PC-3 (cell line): ENCODE results near the gene IGSF8. TPM values are rescaled to one million over a fixed set of nuclear protein-coding genes. Genes with fewer than 3 reads are reported as not detected.

ENCODE experiments used
- ATAC-seq: fragments of 200-7000 bp; cut with Tn5 transposase; 2 replicates; pipeline ENCODE4 v1.9.1; 2020; ENCODE audit warnings: mild to moderate bottlenecking, moderate library complexity
- BruUV-seq: library from RNA; stranded (reverse); fragments of 400-500 nt; replicated peaks from 2 replicates; lab custom pipeline; 2021; lab: Mats Ljungman, UMichigan
- CTCF ChIA-PET: fragments of 300-600 bp; sonication (Branson Sonifier 250); formaldehyde crosslinking; loops from one replicate; lab custom pipeline; 2022; ENCODE audit warnings: antibody characterized with exemption; lab: Charles Lee
- POLR2A ChIA-PET: fragments of 300-600 bp; sonication (Branson Sonifier 250); formaldehyde crosslinking; loops from one replicate; lab custom pipeline; 2022; ENCODE audit warnings: antibody characterized with exemption; ENCODE audit not compliant: unreplicated experiment; lab: Charles Lee
- DNase-seq: peaks from one replicate; pipeline ENCODE4 v3.0.0-alpha.2; 2015
- H2AFZ ChIP-seq: fragments of 300-600 bp; sonication (generic); 2 replicates; pipeline ENCODE4 v1.6.0; 2016; ENCODE audit warnings: antibody characterized with exemption, low read length
- H3F3A ChIP-seq: fragments of 300-600 bp; sonication (generic); one replicate; pipeline ENCODE4 v1.6.0; 2017; ENCODE audit warnings: antibody characterized with exemption, low read length, control low read depth, mild to moderate bottlenecking; ENCODE audit not compliant: unreplicated experiment
- H3K27ac ChIP-seq: fragments of 300-600 bp; sonication (generic); 2 replicates; pipeline ENCODE4 v1.5.1; 2016; ENCODE audit warnings: mild to moderate bottlenecking, low read length
- H3K27me3 ChIP-seq: fragments of 300-600 bp; sonication (generic); 2 replicates; pipeline ENCODE4 v1.6.1; 2016; ENCODE audit warnings: low read length, mixed read lengths
- H3K36me3 ChIP-seq: fragments of 300-600 bp; sonication (generic); 2 replicates; pipeline ENCODE4 v1.6.1; 2016; ENCODE audit warnings: low read depth, mixed run types, low read length, mixed read lengths
- H3K4me1 ChIP-seq: fragments of 300-600 bp; sonication (generic); 2 replicates; pipeline ENCODE4 v1.5.1; 2016; ENCODE audit warnings: low read length; ENCODE audit not compliant: insufficient read depth
- H3K4me2 ChIP-seq: fragments of 300-600 bp; sonication (generic); 2 replicates; pipeline ENCODE4 v1.6.0; 2016; ENCODE audit warnings: low read length
- H3K4me3 ChIP-seq: fragments of 300-600 bp; sonication (generic); 2 replicates; pipeline ENCODE4 v1.5.1; 2016; ENCODE audit warnings: mild to moderate bottlenecking, low read length, mixed read lengths
- H3K79me2 ChIP-seq: fragments of 300-600 bp; sonication (generic); 2 replicates; pipeline ENCODE4 v1.6.1; 2017; ENCODE audit warnings: low read length, mixed read lengths
- H3K9ac ChIP-seq: fragments of 300-600 bp; sonication (generic); 2 replicates; pipeline ENCODE4 v1.6.0; 2016; ENCODE audit warnings: mild to moderate bottlenecking, low read length
- H3K9me2 ChIP-seq: fragments of 300-600 bp; sonication (generic); replicated peaks from 2 replicates; pipeline ENCODE4 v1.6.1; 2016; ENCODE audit warnings: mixed run types, low read length, mixed read lengths
- H3K9me3 ChIP-seq: fragments of 300-600 bp; sonication (generic); 2 replicates; pipeline ENCODE4 v1.6.1; 2016; ENCODE audit warnings: low read length, mixed read lengths
- H4K20me1 ChIP-seq: fragments of 300-600 bp; sonication (generic); 2 replicates; pipeline ENCODE4 v1.6.1; 2016; ENCODE audit warnings: low read length, mixed read lengths
- CTCF ChIP-seq: fragments of 300-600 bp; sonication (generic); conservative IDR thresholded peaks from 2 replicates; pipeline ENCODE4 v1.5.1; 2017; ENCODE audit warnings: antibody characterized with exemption, low read depth, mild to moderate bottlenecking, low read length
- EZH2 ChIP-seq: fragments of 300-600 bp; sonication (generic); IDR thresholded peaks from one replicate; pipeline ENCODE4 v1.6.1; 2017; ENCODE audit warnings: antibody characterized with exemption, mild to moderate bottlenecking, low read length; ENCODE audit not compliant: unreplicated experiment
- EZH2phosphoT487 ChIP-seq: fragments of 300-600 bp; sonication (generic); IDR thresholded peaks from 2 replicates; pipeline ENCODE4 v1.6.1; 2018; ENCODE audit warnings: mild to moderate bottlenecking, antibody characterized with exemption, low read length, borderline replicate concordance
- intact Hi-C: fragments of 100-400 bp; cut with micrococcal nuclease; formaldehyde crosslinking; loops from 2 replicates; pipeline ENCODE4 v1.9.0; 2023
- total RNA-seq: library from RNA; depleted of rRNA; stranded (reverse); fragments of >200 nt; gene quantifications from 2 replicates; pipeline ENCODE4 v1.2.3, GENCODE V29; 2014

Gene IGSF8
- total RNA-seq, 1 experiment from 2014 or later = 37.1 TPM

- intact Hi-C loops = no loop called here
- no TSS peak for BruUV-seq
- ChIA-PET CTCF (no interaction called here), POLR2A (no interaction called here)
- H3K9me3 ChIP-seq = no peaks in the 10 kb centered on the region
- H3K4me1 ChIP-seq = peaks cover 7% of the 10 kb centered on the region
- DNase-seq (no peak), ATAC-seq (no peak)
- no peaks in the 10 kb centered on the region for H3K79me2 ChIP-seq
- TF ChIP-seq CTCF (no peak), EZH2 (no peak), EZH2phosphoT487 (no peak)
- H3K9ac ChIP-seq = no peak overlapping the region
- H3K9me2 ChIP-seq = no peaks in the 10 kb centered on the region
- no peak overlapping the region for H3K4me3 ChIP-seq
- no peaks in the 10 kb centered on the region for H3K36me3 ChIP-seq
- H3F3A ChIP-seq = no peaks in the 10 kb centered on the region
- no peak overlapping the region for H3K4me2 ChIP-seq
- no peaks in the 10 kb centered on the region for H3K27me3 ChIP-seq
- no peak overlapping the region for H3K27ac ChIP-seq
- no peak overlapping the region for H2AFZ ChIP-seq
- H4K20me1 ChIP-seq = no peaks in the 10 kb centered on the region
These were observed 6.7 kb downstream of the IGSF8 start for GRCh38 chr1:160091666-160092223.

DNA sequence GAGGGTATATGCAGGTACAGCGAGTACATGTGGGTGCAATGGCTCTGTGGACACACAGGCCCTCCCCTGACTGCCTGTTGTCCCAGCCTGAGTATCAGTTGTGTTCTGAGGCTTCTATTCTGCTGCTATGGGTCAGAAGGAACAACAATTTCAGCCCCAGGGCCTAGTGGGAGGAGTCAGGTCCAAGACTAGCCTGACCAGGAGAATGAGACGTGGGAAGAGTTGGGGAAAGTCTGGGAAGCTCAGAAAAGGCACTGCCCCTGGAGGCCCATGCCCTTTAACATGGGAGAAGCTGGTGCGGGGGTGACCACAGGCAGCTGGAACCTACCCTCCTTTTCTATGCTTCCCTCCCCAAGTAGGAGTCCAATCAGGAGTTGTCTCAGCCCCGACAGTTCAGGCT lies 7.7 kb downstream of the IGSF8 start:
- Histone ChIP-seq H3K9me3 (no peaks in the 10 kb centered on the region), H3K9ac (no peak overlapping the region), H3K4me1 (no peaks in the 10 kb centered on the region), H3K27ac (no peak overlapping the region), H2AFZ (no peak overlapping the region), H3K4me2 (no peak overlapping the region), H4K20me1 (no peaks in the 10 kb centered on the region), H3F3A (no peaks in the 10 kb centered on the region), H3K36me3 (no peaks in the 10 kb centered on the region), H3K4me3 (no peak overlapping the region), H3K79me2 (no peaks in the 10 kb centered on the region), H3K27me3 (no peaks in the 10 kb centered on the region), H3K9me2 (no peaks in the 10 kb centered on the region)
- no peak for DNase-seq
- intact Hi-C loops = no loop called here
- POLR2A ChIA-PET = no interaction called here
- no peak for ATAC-seq
- CTCF ChIA-PET = no interaction called here
- TF ChIP-seq EZH2phosphoT487 (no peak), EZH2 (no peak), CTCF (no peak)
- BruUV-seq = no TSS peak

DNA sequence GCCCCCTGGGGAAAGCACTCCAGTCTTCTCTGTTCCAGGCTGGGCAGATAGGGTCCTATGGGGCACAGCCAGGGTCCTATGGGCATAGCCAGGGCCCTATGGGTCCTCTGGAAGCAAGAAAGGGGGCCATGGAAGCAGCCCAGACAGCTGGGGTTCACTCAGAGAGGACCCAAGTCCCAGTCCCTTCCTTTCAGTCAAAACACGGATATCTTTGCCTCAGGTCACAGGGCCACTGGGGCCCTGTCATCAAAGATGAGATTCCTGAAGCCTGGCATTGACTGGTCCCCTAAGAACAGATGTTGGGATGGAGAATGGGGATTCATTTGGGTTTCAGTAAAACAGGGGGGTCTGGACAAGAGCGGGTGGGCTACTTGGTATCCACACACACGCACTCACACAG lies 8.5 kb downstream of the IGSF8 start:
- ATAC-seq (no peak), DNase-seq (no peak)
- no peaks in the 10 kb centered on the region for H3K4me1 ChIP-seq
- no peaks in the 10 kb centered on the region for H3F3A ChIP-seq
- H3K9ac ChIP-seq = no peak overlapping the region
- no peaks in the 10 kb centered on the region for H3K9me2 ChIP-seq
- intact Hi-C loops = no loop called here
- H3K36me3 ChIP-seq = no peaks in the 10 kb centered on the region
- H3K4me2 ChIP-seq = no peak overlapping the region
- no peak overlapping the region for H3K4me3 ChIP-seq
- no peaks in the 10 kb centered on the region for H4K20me1 ChIP-seq
- no peaks in the 10 kb centered on the region for H3K9me3 ChIP-seq
- no peak overlapping the region for H3K27ac ChIP-seq
- no peaks in the 10 kb centered on the region for H3K79me2 ChIP-seq
- no peaks in the 10 kb centered on the region for H3K27me3 ChIP-seq
- TF ChIP-seq CTCF (no peak), EZH2phosphoT487 (no peak), EZH2 (no peak)
- no peak overlapping the region for H2AFZ ChIP-seq
- BruUV-seq = no TSS peak
- ChIA-PET CTCF (no interaction called here), POLR2A (no interaction called here)
